ENCODE data around the gene RAPGEF5.

DNA sequence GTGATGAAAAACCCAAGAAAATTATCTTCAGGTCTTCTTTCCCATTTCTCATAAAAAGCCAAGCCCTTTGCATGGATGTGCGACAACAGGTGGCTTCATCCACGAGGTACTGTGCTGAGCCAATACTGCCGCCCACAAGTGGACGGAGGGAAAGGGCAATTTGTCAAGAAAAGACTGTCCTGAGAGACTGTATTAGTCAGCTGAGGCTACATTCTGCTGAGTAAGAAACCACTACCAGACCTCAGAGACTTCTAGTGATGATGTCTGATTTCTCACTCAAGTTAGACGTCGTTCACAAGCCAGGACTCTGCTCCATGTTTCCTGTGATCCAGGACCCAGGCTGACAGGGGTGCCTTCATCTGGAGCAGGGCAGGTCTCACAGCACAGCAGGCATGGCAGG is 239.7 kb downstream of the RAPGEF5 start:
- no peak for TF ChIP-seq POLR2AphosphoS5 (IDR thresholded peaks at IDR 0.05)
- TF ChIP-seq, protein P1, sequence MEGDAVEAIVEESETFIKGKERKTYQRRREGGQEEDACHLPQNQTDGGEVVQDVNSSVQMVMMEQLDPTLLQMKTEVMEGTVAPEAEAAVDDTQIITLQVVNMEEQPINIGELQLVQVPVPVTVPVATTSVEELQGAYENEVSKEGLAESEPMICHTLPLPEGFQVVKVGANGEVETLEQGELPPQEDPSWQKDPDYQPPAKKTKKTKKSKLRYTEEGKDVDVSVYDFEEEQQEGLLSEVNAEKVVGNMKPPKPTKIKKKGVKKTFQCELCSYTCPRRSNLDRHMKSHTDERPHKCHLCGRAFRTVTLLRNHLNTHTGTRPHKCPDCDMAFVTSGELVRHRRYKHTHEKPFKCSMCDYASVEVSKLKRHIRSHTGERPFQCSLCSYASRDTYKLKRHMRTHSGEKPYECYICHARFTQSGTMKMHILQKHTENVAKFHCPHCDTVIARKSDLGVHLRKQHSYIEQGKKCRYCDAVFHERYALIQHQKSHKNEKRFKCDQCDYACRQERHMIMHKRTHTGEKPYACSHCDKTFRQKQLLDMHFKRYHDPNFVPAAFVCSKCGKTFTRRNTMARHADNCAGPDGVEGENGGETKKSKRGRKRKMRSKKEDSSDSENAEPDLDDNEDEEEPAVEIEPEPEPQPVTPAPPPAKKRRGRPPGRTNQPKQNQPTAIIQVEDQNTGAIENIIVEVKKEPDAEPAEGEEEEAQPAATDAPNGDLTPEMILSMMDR (IDR thresholded peaks at IDR 0.05) = no peak
- no peak for TF ChIP-seq POLR2A (IDR thresholded peaks at IDR 0.05; ENCODE audit: low read depth)

Data from esophagus muscularis mucosa (tissue), 3 donors.